ENCODE data around the gene AGAP1.

AGAP1 gene

GRCh38 chr2:235692076-235692475, 198.2 kb downstream of the AGAP1 start:
- TF ChIP-seq CTCF (IDR thresholded peaks at IDR 0.05), result no peak

GRCh38 chr2:235692671-235693171, 198.9 kb downstream of the AGAP1 start:
- TF ChIP-seq CTCF (IDR thresholded peaks at IDR 0.05), result no peak

GRCh38 chr2:235693279-235693678, 199.4 kb downstream of the AGAP1 start:
- TF ChIP-seq CTCF (IDR thresholded peaks at IDR 0.05), result no peak

GRCh38 chr2:235694721-235695601, 201.1 kb downstream of the AGAP1 start:
- TF ChIP-seq CTCF (IDR thresholded peaks at IDR 0.05), result no peak

- TF ChIP-seq CTCF (IDR thresholded peaks at IDR 0.05), result no peak
Measured at GRCh38 chr2:235695602-235695895, 201.7 kb downstream of the AGAP1 start.

- no peak for TF ChIP-seq CTCF (IDR thresholded peaks at IDR 0.05)
Measured at GRCh38 chr2:235697041-235697440, 203.2 kb downstream of the AGAP1 start.

- no peak for TF ChIP-seq CTCF (IDR thresholded peaks at IDR 0.05)
Measured at GRCh38 chr2:235698028-235698427, 204.2 kb downstream of the AGAP1 start.

Measured in LNCAP (cell line).